Measurements from ENCODE around the gene ZFP92.

DNA sequence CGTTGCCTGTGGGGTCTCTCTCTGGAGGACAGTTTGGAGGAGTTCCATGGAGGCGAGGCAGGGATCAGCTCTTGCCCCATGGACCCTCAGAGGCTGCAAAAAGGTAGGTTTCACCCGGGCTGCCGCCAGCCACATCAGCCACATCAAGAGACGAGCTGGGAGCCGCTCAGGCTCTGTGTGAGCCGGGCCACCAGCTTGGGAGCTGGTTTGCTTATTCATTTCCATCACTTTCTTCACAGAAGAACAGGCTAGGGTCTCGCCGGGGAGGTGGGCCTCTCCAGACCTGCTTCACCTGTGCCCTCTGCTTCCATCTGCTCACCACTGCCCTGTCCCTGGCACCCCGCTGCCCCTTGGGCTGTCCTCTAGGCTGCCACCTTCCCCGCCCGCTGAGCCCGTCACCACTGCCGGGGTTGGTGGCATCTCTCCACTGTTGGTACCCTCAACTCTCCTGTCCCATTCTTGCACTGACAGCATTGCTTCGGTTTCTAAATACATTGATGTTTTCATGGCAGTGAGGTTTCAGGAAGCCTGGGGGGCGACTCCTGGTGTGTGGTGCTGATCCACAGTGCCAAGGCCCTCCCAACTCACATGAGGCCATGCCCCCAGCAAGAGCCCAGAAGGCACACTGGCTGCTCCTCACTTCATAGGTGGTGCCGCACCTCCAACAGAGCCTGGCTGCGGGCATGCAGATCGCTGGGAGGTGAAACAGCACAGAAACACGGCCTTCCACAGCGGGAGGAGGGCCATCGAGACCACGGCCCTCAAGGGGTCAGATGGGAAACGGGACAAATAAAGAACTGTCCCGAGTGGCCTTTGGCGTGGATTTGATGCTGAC is 39.1 kb downstream of the ZFP92 start:
- no peak for TF ChIP-seq POLR2A (IDR thresholded peaks at IDR 0.05)
- TF ChIP-seq, protein P1, sequence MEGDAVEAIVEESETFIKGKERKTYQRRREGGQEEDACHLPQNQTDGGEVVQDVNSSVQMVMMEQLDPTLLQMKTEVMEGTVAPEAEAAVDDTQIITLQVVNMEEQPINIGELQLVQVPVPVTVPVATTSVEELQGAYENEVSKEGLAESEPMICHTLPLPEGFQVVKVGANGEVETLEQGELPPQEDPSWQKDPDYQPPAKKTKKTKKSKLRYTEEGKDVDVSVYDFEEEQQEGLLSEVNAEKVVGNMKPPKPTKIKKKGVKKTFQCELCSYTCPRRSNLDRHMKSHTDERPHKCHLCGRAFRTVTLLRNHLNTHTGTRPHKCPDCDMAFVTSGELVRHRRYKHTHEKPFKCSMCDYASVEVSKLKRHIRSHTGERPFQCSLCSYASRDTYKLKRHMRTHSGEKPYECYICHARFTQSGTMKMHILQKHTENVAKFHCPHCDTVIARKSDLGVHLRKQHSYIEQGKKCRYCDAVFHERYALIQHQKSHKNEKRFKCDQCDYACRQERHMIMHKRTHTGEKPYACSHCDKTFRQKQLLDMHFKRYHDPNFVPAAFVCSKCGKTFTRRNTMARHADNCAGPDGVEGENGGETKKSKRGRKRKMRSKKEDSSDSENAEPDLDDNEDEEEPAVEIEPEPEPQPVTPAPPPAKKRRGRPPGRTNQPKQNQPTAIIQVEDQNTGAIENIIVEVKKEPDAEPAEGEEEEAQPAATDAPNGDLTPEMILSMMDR (IDR thresholded peaks at IDR 0.05) = no peak

Measured in testis (tissue), 2 donors.